Measurements from ENCODE around the gene MRPL40. TPM values are rescaled to one million over a fixed set of nuclear protein-coding genes. Genes with fewer than 3 reads are reported as not detected.

Gene MRPL40
- total and polyA plus RNA-seq, 10 of the 15 experiments (the other 5 are each of a cell fraction or from before 2014, with no cell fraction given), result 41.2 to 207 (median 69.1) TPM

- ChIA-PET CTCF (interaction anchor here (0.9 to 1.3 kb wide), 4 partner anchors 10 to 73 kb away, joined by 3 to 4 read pairs (median 3); no protein-coding TSS in a partner anchor), SMC1A (ENCODE audit: uncharacterized antibody, unreplicated experiment) (no interaction called here), POLR2A (no interaction called here), RAD21 (ENCODE audit: unreplicated experiment) (no interaction called here)
- BruUV-seq (replicated peaks), result no TSS peak
- Histone ChIP-seq H3K4me3 (no peak overlapping the region), H3K79me2 (ENCODE audit: control insufficient read depth, insufficient read depth, low read length) (no peaks in the 10 kb centered on the region), H2AFZ (ENCODE audit: control insufficient read depth, low read depth, low read length) (no peak overlapping the region), H3K4me1 (ENCODE audit: control insufficient read depth, insufficient read depth, low read length) (no peaks in the 10 kb centered on the region), H4K20me1 (ENCODE audit: control insufficient read depth, insufficient read depth) (no peaks in the 10 kb centered on the region), H3K27me3 (replicated peaks in 1 of 2; ENCODE audit: control insufficient read depth in 2 of 2, insufficient read depth in 2 of 2, low read length in 1 of 2) (no peaks in the 10 kb centered on the region), H3K4me2 (ENCODE audit: control insufficient read depth, insufficient read depth) (no peak overlapping the region), H3K27ac (ENCODE audit: control insufficient read depth, insufficient read depth) (no peak overlapping the region), H3K36me3 (ENCODE audit: control insufficient read depth in 2 of 2, insufficient read depth in 2 of 2, low read length in 1 of 2) (peaks cover 21 to 23% of the 10 kb centered on the region in 2 experiments; a peak in 3 of 4 replicates), H3K9ac (ENCODE audit: control insufficient read depth, insufficient read depth, low read length) (no peak overlapping the region), H3K9me3 (replicated peaks; ENCODE audit: control insufficient read depth, insufficient read depth, low read length) (no peaks in the 10 kb centered on the region)
- intact Hi-C loops (cut with micrococcal nuclease; ENCODE audit: unreplicated experiment) (no loop called here), in situ Hi-C loops (cut with MboI) (no loop called here)
- ATAC-seq, result no peak
- no peak for TF ChIP-seq NFXL1 (IDR thresholded peaks at IDR 0.05; ENCODE audit: borderline replicate concordance)
- no peak for TF ChIP-seq SIX5 (IDR thresholded peaks at IDR 0.05; ENCODE audit: low read depth, low read length, severe bottlenecking)
- TF ChIP-seq EP300 (IDR thresholded peaks at IDR 0.05; ENCODE audit: borderline replicate concordance in 1 of 2, control insufficient read depth in 1 of 2, low read depth in 2 of 2, low read length in 2 of 2), result no peak
- TF ChIP-seq HDAC2 (IDR thresholded peaks at IDR 0.05), result no peak
- no peak for TF ChIP-seq MYB (IDR thresholded peaks at IDR 0.05; ENCODE audit: borderline replicate concordance, low read depth, low read length)
- no peak for TF ChIP-seq KAT2A (conservative IDR thresholded peaks at IDR 0.05; ENCODE audit: control insufficient read depth, low read depth, low read length)
- no peak for DNase-seq (ENCODE audit: low read depth, low spot score)
- WGBS (ENCODE audit: insufficient coverage, insufficient replicate concordance, low lambda C conversion rate, missing lambda C conversion rate), result 86% methylated on average over 4 of the region's 4 CpGs
- no peak for FAIRE-seq
Measured at GRCh38 chr22:19405133-19405532, 27.2 kb upstream of the MRPL40 start.

- Histone ChIP-seq H3K9ac (ENCODE audit: control insufficient read depth, insufficient read depth, low read length) (no peak overlapping the region), H3K27me3 (replicated peaks in 1 of 2; ENCODE audit: control insufficient read depth in 2 of 2, insufficient read depth in 2 of 2, low read length in 1 of 2) (no peaks in the 10 kb centered on the region), H3K36me3 (ENCODE audit: control insufficient read depth in 2 of 2, insufficient read depth in 2 of 2, low read length in 1 of 2) (peaks cover 21 to 26% of the 10 kb centered on the region in 2 experiments; a peak in 3 of 4 replicates), H3K9me3 (replicated peaks; ENCODE audit: control insufficient read depth, insufficient read depth, low read length) (no peaks in the 10 kb centered on the region), H3K79me2 (ENCODE audit: control insufficient read depth, insufficient read depth, low read length) (no peaks in the 10 kb centered on the region; the same call in 1 of the 2 replicates), H3K4me3 (no peak overlapping the region), H2AFZ (ENCODE audit: control insufficient read depth, low read depth, low read length) (no peak overlapping the region), H3K4me1 (ENCODE audit: control insufficient read depth, insufficient read depth, low read length) (no peaks in the 10 kb centered on the region), H3K27ac (ENCODE audit: control insufficient read depth, insufficient read depth) (no peak overlapping the region), H4K20me1 (ENCODE audit: control insufficient read depth, insufficient read depth) (no peaks in the 10 kb centered on the region), H3K4me2 (ENCODE audit: control insufficient read depth, insufficient read depth) (no peak overlapping the region)
- in situ Hi-C loops (cut with MboI), result no loop called here
- FAIRE-seq (no peak), ATAC-seq (no peak), DNase-seq (ENCODE audit: low read depth, low spot score) (no peak)
- WGBS (ENCODE audit: insufficient coverage, insufficient replicate concordance, low lambda C conversion rate, missing lambda C conversion rate), result 97% methylated on average over 8 of the region's 8 CpGs
- RAD21 ChIA-PET (ENCODE audit: unreplicated experiment), result no interaction called here
- SMC1A ChIA-PET (ENCODE audit: uncharacterized antibody, unreplicated experiment), result no interaction called here
- CTCF ChIA-PET, result interaction anchor here (0.6 to 1.3 kb wide), 4 partner anchors 10 to 33 kb away, joined by 3 to 4 read pairs (median 3); no protein-coding TSS in a partner anchor
- BruUV-seq (replicated peaks), result no TSS peak
- intact Hi-C loops (cut with micrococcal nuclease; ENCODE audit: unreplicated experiment), result no loop called here
- POLR2A ChIA-PET, result no interaction called here
- TF ChIP-seq RAD51 (IDR thresholded peaks at IDR 0.05) (no peak), NKRF (conservative IDR thresholded peaks at IDR 0.05) (no peak), RFX5 (IDR thresholded peaks at IDR 0.05; ENCODE audit: low read depth, low read length) (no peak)
Measured at GRCh38 chr22:19405652-19406051, 26.7 kb upstream of the MRPL40 start.
